ENCODE data around the gene BYSL. TPM values are rescaled to one million over a fixed set of nuclear protein-coding genes. Genes with fewer than 3 reads are reported as not detected.

Gene BYSL
- total and polyA plus RNA-seq, 9 of the 15 experiments (the other 6 are each of a cell fraction or from before 2014, with no cell fraction given) = 22.2 to 92.3 (median 53.4) TPM

DNA sequence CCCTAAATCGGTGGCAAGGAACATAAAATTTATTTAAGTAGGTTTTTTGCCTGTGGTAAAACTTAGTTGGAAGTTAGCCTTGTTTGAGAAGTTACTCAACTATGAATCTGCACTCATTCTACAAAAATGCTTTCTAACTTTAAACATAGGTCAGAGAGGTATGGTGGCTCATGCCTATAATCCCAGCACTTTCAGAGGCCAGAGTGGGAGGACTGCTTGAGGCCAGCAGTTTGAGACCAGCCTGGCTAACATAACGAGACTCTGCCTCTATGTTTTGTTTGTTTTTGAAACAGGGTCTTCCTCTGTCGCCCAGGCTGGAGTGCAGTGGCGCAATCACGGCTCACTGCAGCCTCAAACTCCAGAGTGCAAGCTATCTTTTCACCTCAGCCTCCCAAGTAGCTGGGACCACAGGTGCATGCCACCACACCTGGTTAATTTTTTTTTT lies 42.3 kb upstream of the BYSL start:
- Histone ChIP-seq H3K4me1 (replicated peaks in 1 of 2; ENCODE audit: control insufficient read depth in 2 of 2, insufficient read depth in 2 of 2, low read length in 2 of 2) (no peaks in the 10 kb centered on the region), H4K20me1 (replicated peaks; ENCODE audit: control insufficient read depth, insufficient read depth, low read length) (no peaks in the 10 kb centered on the region), H3K4me3 (no peak overlapping the region), H3K4me2 (ENCODE audit: insufficient read depth, low read length) (no peak overlapping the region), H3K36me3 (ENCODE audit: control insufficient read depth, insufficient read depth, low read length) (no peaks in the 10 kb centered on the region), H3K27me3 (ENCODE audit: control insufficient read depth in 2 of 2, insufficient read depth in 2 of 2, low read length in 2 of 2) (no peaks in the 10 kb centered on the region), H3K79me2 (ENCODE audit: control insufficient read depth, insufficient read depth, low read length) (no peaks in the 10 kb centered on the region; the same call in 2 of the 3 replicates), H2AFZ (ENCODE audit: low read depth, low read length) (no peak overlapping the region), H3K9me3 (replicated peaks; ENCODE audit: control insufficient read depth, insufficient read depth, low read depth, low read length) (no peaks in the 10 kb centered on the region), H3K9ac (ENCODE audit: insufficient read depth in 1 of 2, low read depth in 2 of 2, low read length in 2 of 2) (no peak overlapping the region), H3K9me1 (ENCODE audit: control insufficient read depth, insufficient read depth, low read length) (no peaks in the 10 kb centered on the region), H3K27ac (ENCODE audit: extremely low read depth, low read depth, low read length) (no peak overlapping the region)
- DNase-seq (ENCODE audit: extremely low read depth in 1 of 4, low spot score in 3 of 4) (no peak), ATAC-seq (no peak), FAIRE-seq (no peak)
- BruUV-seq (replicated peaks) = no TSS peak
- ChIA-PET CTCF (ENCODE audit: low intra/inter-chr PET ratio) (no interaction called here), POLR2A (no interaction called here)
- no peak for TF ChIP-seq SREBF2 (CRISPR knock-in tag; IDR thresholded peaks at IDR 0.05)
- no peak for TF ChIP-seq TRIM28 (IDR thresholded peaks at IDR 0.05)
- no peak for TF ChIP-seq ILF3 (IDR thresholded peaks at IDR 0.05; ENCODE audit: borderline replicate concordance)
- WGBS (ENCODE audit: insufficient coverage, low coverage, missing lambda C conversion rate) = 61% methylated on average over 5 of the region's 5 CpGs
- intact Hi-C loops (cut with micrococcal nuclease) (no loop called here), in situ Hi-C loops (cut with MboI) (no loop called here)

DNA sequence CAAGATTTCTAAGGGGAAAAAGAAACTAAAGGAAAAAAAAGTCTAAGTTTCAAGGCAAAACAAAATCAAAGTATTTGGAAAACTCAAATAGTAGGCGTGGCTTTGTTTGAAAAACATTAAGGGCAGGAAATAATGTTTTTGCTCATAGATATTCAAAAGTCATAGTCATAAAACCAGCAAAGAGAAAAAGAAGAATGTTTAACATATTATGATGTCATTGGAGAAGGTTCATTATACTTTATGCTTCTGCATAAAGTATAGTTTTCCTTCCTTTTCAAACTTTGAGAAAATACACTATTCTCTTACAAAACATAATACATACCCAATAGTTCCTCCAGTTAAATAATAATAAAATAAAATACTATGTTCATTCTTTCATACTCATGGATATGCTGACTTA lies 39.8 kb upstream of the BYSL start:
- 67% methylated on average over 1 of the region's 1 CpG for whole genome bisulfite sequencing (ENCODE audit: insufficient coverage, low coverage, missing lambda C conversion rate)
- H3K27ac ChIP-seq (ENCODE audit: extremely low read depth, low read depth, low read length) = no peak overlapping the region
- H2AFZ ChIP-seq (ENCODE audit: low read depth, low read length) = no peak overlapping the region
- H3K36me3 ChIP-seq (ENCODE audit: control insufficient read depth, insufficient read depth, low read length) = no peaks in the 10 kb centered on the region
- no peaks in the 10 kb centered on the region for H3K9me1 ChIP-seq (ENCODE audit: control insufficient read depth, insufficient read depth, low read length)
- H3K9ac ChIP-seq (ENCODE audit: insufficient read depth in 1 of 2, low read depth in 2 of 2, low read length in 2 of 2) = no peak overlapping the region
- ChIA-PET CTCF (ENCODE audit: low intra/inter-chr PET ratio) (no interaction called here), POLR2A (interaction anchor here (1.4 kb wide), 1 partner anchor 12 kb away, joined by 6 read pairs; no protein-coding TSS in a partner anchor)
- FAIRE-seq (no peak), DNase-seq (ENCODE audit: extremely low read depth in 1 of 4, low spot score in 3 of 4) (no peak), ATAC-seq (no peak)
- in situ Hi-C loops (cut with MboI) = no loop called here
- no peaks in the 10 kb centered on the region; the same call in 2 of the 3 replicates for H3K79me2 ChIP-seq (ENCODE audit: control insufficient read depth, insufficient read depth, low read length)
- BruUV-seq (replicated peaks) = no TSS peak
- no peak overlapping the region for H3K4me3 ChIP-seq
- H3K4me2 ChIP-seq (ENCODE audit: insufficient read depth, low read length) = no peak overlapping the region
- H3K9me3 ChIP-seq (replicated peaks; ENCODE audit: control insufficient read depth, insufficient read depth, low read depth, low read length) = no peaks in the 10 kb centered on the region
- TF ChIP-seq POLR2G (IDR thresholded peaks at IDR 0.05; ENCODE audit: low read depth, low read length) (no peak), EHMT2 (IDR thresholded peaks at IDR 0.05) (no peak), CHCHD3 (CRISPR knock-in tag; IDR thresholded peaks at IDR 0.05) (no peak), MCM2 (IDR thresholded peaks at IDR 0.05; ENCODE audit: low read depth) (no peak), GATAD2B (IDR thresholded peaks at IDR 0.05; ENCODE audit: borderline replicate concordance) (no peak)
- TF ChIP-seq, protein P1, sequence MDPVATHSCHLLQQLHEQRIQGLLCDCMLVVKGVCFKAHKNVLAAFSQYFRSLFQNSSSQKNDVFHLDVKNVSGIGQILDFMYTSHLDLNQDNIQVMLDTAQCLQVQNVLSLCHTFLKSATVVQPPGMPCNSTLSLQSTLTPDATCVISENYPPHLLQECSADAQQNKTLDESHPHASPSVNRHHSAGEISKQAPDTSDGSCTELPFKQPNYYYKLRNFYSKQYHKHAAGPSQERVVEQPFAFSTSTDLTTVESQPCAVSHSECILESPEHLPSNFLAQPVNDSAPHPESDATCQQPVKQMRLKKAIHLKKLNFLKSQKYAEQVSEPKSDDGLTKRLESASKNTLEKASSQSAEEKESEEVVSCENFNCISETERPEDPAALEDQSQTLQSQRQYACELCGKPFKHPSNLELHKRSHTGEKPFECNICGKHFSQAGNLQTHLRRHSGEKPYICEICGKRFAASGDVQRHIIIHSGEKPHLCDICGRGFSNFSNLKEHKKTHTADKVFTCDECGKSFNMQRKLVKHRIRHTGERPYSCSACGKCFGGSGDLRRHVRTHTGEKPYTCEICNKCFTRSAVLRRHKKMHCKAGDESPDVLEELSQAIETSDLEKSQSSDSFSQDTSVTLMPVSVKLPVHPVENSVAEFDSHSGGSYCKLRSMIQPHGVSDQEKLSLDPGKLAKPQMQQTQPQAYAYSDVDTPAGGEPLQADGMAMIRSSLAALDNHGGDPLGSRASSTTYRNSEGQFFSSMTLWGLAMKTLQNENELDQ (CRISPR knock-in tag; IDR thresholded peaks at IDR 0.05; ENCODE audit: borderline replicate concordance) = no peak
- TF ChIP-seq, protein P2, sequence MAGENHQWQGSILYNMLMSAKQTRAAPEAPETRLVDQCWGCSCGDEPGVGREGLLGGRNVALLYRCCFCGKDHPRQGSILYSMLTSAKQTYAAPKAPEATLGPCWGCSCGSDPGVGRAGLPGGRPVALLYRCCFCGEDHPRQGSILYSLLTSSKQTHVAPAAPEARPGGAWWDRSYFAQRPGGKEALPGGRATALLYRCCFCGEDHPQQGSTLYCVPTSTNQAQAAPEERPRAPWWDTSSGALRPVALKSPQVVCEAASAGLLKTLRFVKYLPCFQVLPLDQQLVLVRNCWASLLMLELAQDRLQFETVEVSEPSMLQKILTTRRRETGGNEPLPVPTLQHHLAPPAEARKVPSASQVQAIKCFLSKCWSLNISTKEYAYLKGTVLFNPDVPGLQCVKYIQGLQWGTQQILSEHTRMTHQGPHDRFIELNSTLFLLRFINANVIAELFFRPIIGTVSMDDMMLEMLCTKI (IDR thresholded peaks at IDR 0.05; ENCODE audit: partially characterized antibody) = no peak
- intact Hi-C loops (cut with micrococcal nuclease) = no loop called here
- no peaks in the 10 kb centered on the region for H3K27me3 ChIP-seq (ENCODE audit: control insufficient read depth in 2 of 2, insufficient read depth in 2 of 2, low read length in 2 of 2)
- H3K4me1 ChIP-seq (replicated peaks in 1 of 2; ENCODE audit: control insufficient read depth in 2 of 2, insufficient read depth in 2 of 2, low read length in 2 of 2) = no peaks in the 10 kb centered on the region
- no peaks in the 10 kb centered on the region for H4K20me1 ChIP-seq (replicated peaks; ENCODE audit: control insufficient read depth, insufficient read depth, low read length)
